LNCAP (cell line): ENCODE measurements around the gene BANK1.

Experiments used
- TF ChIP-seq, protein P1 (sequence below): fragments of 450-650 bp; IDR thresholded peaks from 2 replicates; pipeline ENCODE4 v1.5.1; 2017; ENCODE audit warnings: mild to moderate bottlenecking

BANK1 gene

DNA sequence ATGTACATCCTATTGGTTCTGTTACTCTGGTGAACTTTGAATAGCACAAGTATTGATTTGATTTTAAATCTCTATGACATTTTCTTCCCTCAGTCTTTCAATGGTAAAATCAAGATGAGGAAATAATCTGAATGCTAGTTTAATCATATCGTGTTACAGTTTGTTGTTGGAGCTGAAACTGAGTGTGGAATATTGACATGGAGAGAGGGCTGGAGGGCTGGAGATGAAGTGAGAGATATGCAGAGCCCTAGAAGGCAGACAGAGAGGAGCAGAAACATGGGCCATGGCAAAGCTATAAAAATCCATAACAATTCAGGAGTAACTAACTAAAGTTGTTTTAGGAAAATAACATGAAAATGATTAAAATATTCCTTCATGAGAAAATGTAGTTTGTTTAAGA, 141.1 kb downstream of the BANK1 start:
- TF ChIP-seq, protein P1, sequence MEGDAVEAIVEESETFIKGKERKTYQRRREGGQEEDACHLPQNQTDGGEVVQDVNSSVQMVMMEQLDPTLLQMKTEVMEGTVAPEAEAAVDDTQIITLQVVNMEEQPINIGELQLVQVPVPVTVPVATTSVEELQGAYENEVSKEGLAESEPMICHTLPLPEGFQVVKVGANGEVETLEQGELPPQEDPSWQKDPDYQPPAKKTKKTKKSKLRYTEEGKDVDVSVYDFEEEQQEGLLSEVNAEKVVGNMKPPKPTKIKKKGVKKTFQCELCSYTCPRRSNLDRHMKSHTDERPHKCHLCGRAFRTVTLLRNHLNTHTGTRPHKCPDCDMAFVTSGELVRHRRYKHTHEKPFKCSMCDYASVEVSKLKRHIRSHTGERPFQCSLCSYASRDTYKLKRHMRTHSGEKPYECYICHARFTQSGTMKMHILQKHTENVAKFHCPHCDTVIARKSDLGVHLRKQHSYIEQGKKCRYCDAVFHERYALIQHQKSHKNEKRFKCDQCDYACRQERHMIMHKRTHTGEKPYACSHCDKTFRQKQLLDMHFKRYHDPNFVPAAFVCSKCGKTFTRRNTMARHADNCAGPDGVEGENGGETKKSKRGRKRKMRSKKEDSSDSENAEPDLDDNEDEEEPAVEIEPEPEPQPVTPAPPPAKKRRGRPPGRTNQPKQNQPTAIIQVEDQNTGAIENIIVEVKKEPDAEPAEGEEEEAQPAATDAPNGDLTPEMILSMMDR, result no peak

DNA sequence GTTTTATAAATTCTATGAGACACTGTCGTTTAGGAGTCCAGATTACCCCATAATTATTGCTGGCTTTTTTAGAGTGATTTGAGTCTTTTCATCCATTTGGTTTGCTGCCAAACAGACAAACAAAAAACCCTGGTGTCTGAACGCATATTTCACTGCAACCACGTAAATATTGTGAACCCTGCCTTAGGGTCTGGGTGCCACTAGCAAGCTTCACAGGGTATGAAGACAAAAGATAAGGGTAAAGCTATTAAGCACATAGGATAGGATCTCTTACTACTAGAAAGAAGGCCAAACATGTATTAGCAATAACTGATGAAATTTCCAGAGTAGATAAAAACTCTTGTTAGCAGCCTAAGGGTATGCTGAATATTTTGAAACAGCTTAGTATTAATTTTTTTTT, 143.3 kb downstream of the BANK1 start:
- TF ChIP-seq, protein P1, result no peak

DNA sequence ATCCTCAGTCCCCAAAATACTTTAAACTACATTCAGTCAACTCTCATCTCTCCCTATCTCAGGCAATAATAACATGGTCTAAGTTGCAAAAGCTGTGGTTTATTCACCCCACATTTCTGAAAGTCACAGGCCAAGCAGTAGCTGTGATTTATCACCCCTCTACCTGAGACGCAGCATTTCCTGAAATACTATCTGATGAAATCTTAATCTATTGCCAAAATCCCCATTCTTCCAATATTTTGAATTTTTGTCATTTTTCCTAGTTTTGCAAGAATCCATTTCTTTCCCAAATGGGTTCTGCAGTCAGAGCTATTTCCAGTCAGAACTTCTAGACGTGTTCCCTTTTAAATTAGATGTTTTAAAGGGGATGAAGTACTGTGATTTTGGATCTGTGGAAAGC, 148.3 kb downstream of the BANK1 start:
- TF ChIP-seq, protein P1, result no peak

DNA sequence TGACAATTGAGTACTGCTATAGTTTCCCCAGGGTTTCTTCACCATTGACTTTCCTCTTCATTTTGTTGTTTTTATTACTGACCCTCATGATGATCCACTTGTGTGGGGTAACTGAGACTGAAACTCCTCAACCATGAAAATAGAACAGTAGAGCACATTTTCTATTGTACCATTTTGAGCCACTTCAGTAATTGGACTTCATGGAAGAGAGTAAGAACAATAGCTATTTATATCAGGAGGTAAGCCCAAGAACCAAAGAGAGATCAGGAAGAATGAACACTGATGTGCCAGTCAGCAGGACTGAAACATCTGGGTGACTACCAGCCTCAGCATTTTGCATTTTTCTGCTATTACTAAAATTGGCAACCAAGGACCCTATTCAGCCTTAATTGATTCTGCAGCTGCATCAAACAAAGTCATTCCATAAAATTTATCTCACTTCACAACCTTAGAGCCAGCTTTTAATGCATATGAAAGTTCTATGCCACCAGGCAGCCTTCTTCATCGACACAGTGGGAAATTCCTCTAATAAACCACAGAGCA, 151.4 kb downstream of the BANK1 start:
- TF ChIP-seq, protein P1, result no peak

DNA sequence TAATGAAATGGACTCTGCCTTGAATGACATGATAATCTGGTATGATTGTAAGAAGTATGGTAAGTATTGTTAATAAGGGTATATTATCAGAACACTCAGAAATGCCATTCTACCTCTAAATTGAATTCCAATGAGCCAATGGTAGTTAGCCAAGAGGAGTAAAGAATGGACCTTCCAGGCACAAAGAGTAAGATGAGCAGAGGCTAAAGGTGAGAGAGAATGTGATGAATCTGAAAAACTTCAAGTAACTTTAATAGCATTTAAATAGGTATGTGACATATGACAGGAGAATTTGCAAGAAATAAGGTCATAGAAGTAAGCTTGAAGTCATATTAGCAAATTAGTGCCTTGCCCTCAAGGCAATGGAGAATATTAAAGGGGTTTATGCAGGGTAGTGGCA, 152.4 kb downstream of the BANK1 start:
- TF ChIP-seq, protein P1, result no peak

DNA sequence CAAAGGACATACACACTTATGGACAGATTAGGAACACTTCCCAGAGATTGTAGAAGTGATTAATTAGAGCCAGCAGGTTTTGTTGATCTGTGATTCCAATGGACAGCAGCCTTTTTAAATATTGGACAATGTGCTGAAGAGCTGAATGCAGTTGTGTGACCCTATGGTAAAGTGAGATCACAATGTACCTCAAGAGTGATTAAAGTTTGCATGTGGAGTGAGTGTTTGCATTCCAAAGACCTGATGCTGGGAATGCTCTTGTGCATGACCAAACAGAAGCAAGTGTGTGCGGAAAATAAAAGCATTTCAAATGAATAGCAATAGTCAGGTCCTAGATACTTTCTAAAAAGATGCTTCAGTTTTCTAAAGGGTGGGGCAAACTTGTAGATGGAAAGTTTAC, 154.1 kb downstream of the BANK1 start:
- TF ChIP-seq, protein P1, result no peak

DNA sequence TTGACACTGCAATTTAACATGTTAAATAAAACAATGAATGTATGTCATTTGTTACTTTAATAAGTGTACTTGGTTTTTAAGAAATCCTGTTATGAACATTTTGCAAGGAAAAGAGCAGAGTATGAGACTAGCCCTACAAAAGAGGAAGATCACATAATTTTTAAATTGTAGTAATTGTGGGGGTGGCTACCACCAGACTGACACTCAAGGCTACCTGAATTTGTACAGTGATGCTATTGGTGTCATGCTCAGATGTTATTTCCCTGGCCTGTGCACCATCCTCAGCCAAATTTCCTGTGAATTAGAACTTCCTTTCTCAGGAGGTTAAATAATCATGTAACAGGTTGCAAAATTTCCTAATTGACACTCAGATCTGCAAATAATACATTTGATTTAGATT, 157.5 kb downstream of the BANK1 start:
- TF ChIP-seq, protein P1, result no peak

DNA sequence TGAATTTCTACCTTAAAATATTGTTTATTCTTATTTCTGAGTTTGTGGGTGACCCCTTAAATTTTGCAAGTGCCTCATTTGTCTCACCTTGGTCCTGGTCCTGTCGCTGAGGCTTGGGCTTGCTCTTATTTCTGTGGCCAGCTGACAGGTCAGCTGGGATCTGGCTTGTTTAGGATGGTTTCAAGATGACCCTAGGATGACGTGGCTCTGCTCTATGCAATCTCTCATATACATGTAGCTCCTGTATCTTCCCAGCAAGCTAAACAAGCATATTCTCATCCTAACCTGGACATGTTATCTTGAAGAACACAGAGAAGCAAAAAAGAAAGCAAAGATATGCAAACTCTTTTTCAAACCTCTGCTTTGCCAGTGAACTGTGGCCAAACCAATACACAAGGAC, 158.4 kb downstream of the BANK1 start:
- TF ChIP-seq, protein P1, result no peak
